OCI-LY1 (cell line): ENCODE results near the gene EDEM1.

Source experiments
- H2AFZ ChIP-seq: fragments of 200-600 bp; sonication (generic), shearing (Covaris generic); 2 replicates; pipeline ENCODE4 v1.6.0; 2014; ENCODE audit warnings: antibody characterized with exemption, mild to moderate bottlenecking, low read length
- H3F3A ChIP-seq: fragments of 200-600 bp; sonication (generic), shearing (Covaris generic); 2 replicates; pipeline ENCODE4 v1.6.0; 2014; ENCODE audit warnings: mild to moderate bottlenecking, antibody characterized with exemption, low read length, moderate library complexity; ENCODE audit not compliant: insufficient read depth
- H3K27ac ChIP-seq: fragments of 200-600 bp; sonication (generic); 2 replicates; pipeline ENCODE4 v1.5.1; 2014; ENCODE audit warnings: low read length, mixed run types, mild to moderate bottlenecking, low read depth; ENCODE audit not compliant: poor library complexity, severe bottlenecking
- H3K27me3 ChIP-seq: fragments of 200-600 bp; sonication (generic); 2 replicates; pipeline ENCODE4 v1.6.0; 2014; ENCODE audit warnings: antibody characterized with exemption, mild to moderate bottlenecking, low read length, moderate library complexity; ENCODE audit not compliant: insufficient read depth
- H3K36me3 ChIP-seq: fragments of 200-600 bp; sonication (generic); 2 replicates; pipeline ENCODE4 v1.6.1; 2014; ENCODE audit warnings: mild to moderate bottlenecking, antibody characterized with exemption, low read length, moderate library complexity, mixed read lengths; ENCODE audit not compliant: insufficient read depth
- H3K4me1 ChIP-seq: fragments of 200-600 bp; sonication (generic); 2 replicates; pipeline ENCODE4 v1.5.1; 2014; ENCODE audit warnings: mild to moderate bottlenecking, low read length, moderate library complexity; ENCODE audit not compliant: insufficient read depth, severe bottlenecking
- H3K4me2 ChIP-seq: fragments of 200-600 bp; sonication (generic), shearing (Covaris generic); 2 replicates; pipeline ENCODE4 v1.6.1; 2014; ENCODE audit warnings: low read length
- H3K4me3 ChIP-seq: fragments of 200-600 bp; sonication (generic); 2 replicates; pipeline ENCODE4 v1.5.1; 2014; ENCODE audit warnings: low read length, low read depth, mild to moderate bottlenecking, mixed read lengths; ENCODE audit not compliant: poor library complexity, severe bottlenecking
- H3K79me2 ChIP-seq: fragments of 200-600 bp; shearing (Covaris generic); 2 replicates; pipeline ENCODE4 v1.6.1; 2016; ENCODE audit warnings: mixed run types, low read length, mixed read lengths; ENCODE audit not compliant: insufficient read depth
- H3K9ac ChIP-seq: fragments of 200-600 bp; sonication (generic), shearing (Covaris generic); 2 replicates; pipeline ENCODE4 v1.6.1; 2014; ENCODE audit warnings: mild to moderate bottlenecking, low read length, mixed read lengths
- H3K9me2 ChIP-seq: fragments of 200-600 bp; sonication (generic), shearing (Covaris generic); 2 replicates; pipeline ENCODE4 v1.6.1; 2014; ENCODE audit warnings: low read depth, mild to moderate bottlenecking, low read length, mixed read lengths
- H3K9me3 ChIP-seq: fragments of 200-600 bp; shearing (Covaris generic); 2 replicates; pipeline ENCODE4 v1.6.1; 2014; ENCODE audit warnings: low read length, mixed read lengths
- H4K20me1 ChIP-seq: fragments of 200-600 bp; sonication (generic), shearing (Covaris generic); 2 replicates; pipeline ENCODE4 v1.6.0; 2016; ENCODE audit warnings: mild to moderate bottlenecking, low read length; ENCODE audit not compliant: insufficient read depth
- EZH2 ChIP-seq: fragments of 200-600 bp; sonication (generic), shearing (Covaris generic); IDR thresholded peaks from 2 replicates; pipeline ENCODE4 v1.8.0; 2017; ENCODE audit warnings: borderline replicate concordance, mixed run types, mild to moderate bottlenecking, antibody characterized with exemption, low read length, moderate library complexity, mixed read lengths
- TF ChIP-seq, protein P1 (sequence below): fragments of 200-600 bp; sonication (generic), shearing (Covaris generic); IDR thresholded peaks from 2 replicates; pipeline ENCODE4 v1.5.1; 2017; ENCODE audit warnings: mild to moderate bottlenecking, antibody characterized with exemption, low read length, moderate library complexity, mixed read lengths

The EDEM1 gene

DNA sequence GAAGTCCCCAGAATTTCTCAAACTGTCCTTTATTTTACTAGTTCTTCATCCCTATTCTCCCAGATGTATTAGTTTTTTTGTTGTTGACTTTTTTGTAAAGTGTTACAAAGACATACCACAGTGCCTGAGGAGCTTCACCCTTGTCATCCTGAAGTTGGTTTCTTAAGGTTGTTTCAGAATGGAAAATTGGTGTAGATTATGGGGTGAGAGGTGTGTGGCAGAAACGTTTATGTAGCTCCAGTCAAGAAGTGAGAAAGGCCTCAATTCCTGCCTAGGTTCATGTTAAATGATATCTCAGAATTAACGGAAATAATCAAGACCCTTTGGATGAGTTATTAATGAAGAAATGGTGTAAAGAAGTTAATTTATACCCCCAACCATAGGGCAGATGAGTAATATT lies 6.8 kb downstream of the EDEM1 start:
- Histone ChIP-seq H3K27me3 (no peaks in the 10 kb centered on the region), H3F3A (peaks cover 11% of the 10 kb centered on the region), H3K4me2 (peak overlapping the region; percentile 48; the same call in 1 of the 2 replicates), H3K9ac (peak overlapping the region; percentile 16; the same call in 1 of the 2 replicates), H3K4me3 (peak overlapping the region; percentile 10), H4K20me1 (no peaks in the 10 kb centered on the region), H3K9me3 (no peaks in the 10 kb centered on the region), H3K9me2 (no peaks in the 10 kb centered on the region), H2AFZ (no peak overlapping the region), H3K79me2 (peaks cover 69% of the 10 kb centered on the region), H3K36me3 (peaks cover 38% of the 10 kb centered on the region; the same call in 1 of the 2 replicates), H3K27ac (peak overlapping the region; percentile 94), H3K4me1 (peaks cover 92% of the 10 kb centered on the region)
- TF ChIP-seq, protein P1, sequence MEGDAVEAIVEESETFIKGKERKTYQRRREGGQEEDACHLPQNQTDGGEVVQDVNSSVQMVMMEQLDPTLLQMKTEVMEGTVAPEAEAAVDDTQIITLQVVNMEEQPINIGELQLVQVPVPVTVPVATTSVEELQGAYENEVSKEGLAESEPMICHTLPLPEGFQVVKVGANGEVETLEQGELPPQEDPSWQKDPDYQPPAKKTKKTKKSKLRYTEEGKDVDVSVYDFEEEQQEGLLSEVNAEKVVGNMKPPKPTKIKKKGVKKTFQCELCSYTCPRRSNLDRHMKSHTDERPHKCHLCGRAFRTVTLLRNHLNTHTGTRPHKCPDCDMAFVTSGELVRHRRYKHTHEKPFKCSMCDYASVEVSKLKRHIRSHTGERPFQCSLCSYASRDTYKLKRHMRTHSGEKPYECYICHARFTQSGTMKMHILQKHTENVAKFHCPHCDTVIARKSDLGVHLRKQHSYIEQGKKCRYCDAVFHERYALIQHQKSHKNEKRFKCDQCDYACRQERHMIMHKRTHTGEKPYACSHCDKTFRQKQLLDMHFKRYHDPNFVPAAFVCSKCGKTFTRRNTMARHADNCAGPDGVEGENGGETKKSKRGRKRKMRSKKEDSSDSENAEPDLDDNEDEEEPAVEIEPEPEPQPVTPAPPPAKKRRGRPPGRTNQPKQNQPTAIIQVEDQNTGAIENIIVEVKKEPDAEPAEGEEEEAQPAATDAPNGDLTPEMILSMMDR = no peak
- no peak for TF ChIP-seq EZH2

DNA sequence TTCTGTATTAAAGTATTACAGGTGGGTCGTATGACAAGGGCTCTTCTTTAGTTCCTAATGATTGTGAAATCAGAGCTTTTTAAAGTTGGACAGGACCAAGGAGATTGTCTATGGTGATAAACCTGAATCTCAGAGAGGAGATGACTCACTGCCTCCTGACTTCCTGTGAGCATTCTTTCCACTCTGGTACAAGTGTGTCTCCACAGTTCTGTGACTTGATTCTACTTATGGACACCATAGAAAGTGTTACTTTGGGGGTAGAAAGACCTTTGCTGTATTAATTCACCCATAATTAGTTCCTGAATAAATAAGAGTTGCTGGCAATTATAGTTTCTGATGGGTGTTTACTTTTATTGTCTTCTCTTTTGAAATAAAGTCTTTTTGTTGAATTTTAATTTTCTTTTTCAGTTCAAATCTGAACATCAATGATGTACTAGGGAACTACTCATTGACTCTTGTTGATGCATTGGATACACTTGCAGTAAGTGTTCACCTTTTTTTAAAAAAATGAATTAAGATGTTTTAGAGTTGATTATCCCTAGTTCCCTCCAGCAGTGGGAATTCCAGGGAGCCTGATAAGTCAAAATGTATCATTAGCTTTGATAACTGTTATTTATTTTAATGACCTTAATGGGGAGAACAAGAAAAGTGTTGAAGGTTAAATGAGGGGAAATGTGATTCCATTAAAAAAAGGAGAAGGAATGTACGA lies 7.4 kb downstream of the EDEM1 start:
- H3K9ac ChIP-seq = peak overlapping the region; percentile 16; the same call in 1 of the 2 replicates
- H3K4me2 ChIP-seq = peak overlapping the region; percentile 48; the same call in 1 of the 2 replicates
- H3K9me2 ChIP-seq = no peaks in the 10 kb centered on the region
- peaks cover 44% of the 10 kb centered on the region; the same call in 1 of the 2 replicates for H3K36me3 ChIP-seq
- peaks cover 63% of the 10 kb centered on the region for H3K79me2 ChIP-seq
- H2AFZ ChIP-seq = no peak overlapping the region
- H3K4me3 ChIP-seq = peak overlapping the region; percentile 10
- peaks cover 11% of the 10 kb centered on the region for H3F3A ChIP-seq
- H3K4me1 ChIP-seq = peaks cover 95% of the 10 kb centered on the region
- TF ChIP-seq, protein P1 = no peak
- TF ChIP-seq EZH2 = no peak
- no peaks in the 10 kb centered on the region for H3K27me3 ChIP-seq
- peak overlapping the region; percentile 94 for H3K27ac ChIP-seq
- H4K20me1 ChIP-seq = no peaks in the 10 kb centered on the region
- no peaks in the 10 kb centered on the region for H3K9me3 ChIP-seq

DNA sequence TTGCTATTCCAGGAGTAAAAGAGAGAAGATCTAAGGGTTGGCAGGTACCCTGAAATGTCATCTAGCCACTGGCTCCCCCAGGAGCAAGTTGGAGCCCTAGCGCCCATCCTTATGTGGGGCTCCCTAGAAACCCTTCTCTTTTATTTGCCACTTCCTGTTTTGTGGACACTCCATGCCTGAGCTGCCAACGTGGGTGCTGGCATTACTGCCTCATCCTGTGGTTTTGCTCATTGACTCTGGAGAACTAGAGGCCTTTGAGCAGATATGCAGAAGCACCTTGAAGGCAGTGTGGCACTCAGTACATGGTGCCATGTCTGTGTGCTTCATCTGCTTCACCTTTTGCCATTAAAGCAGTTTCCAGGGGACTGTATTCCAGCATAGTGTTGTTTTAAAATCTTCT lies 8.1 kb downstream of the EDEM1 start:
- Histone ChIP-seq H2AFZ (no peak overlapping the region), H3K9me2 (no peaks in the 10 kb centered on the region), H3K36me3 (peaks cover 51% of the 10 kb centered on the region; the same call in 1 of the 2 replicates), H4K20me1 (no peaks in the 10 kb centered on the region), H3K27me3 (no peaks in the 10 kb centered on the region), H3K9me3 (no peaks in the 10 kb centered on the region), H3K4me1 (peaks cover 89% of the 10 kb centered on the region), H3K79me2 (peaks cover 56% of the 10 kb centered on the region), H3F3A (peaks cover 11% of the 10 kb centered on the region), H3K27ac (peak overlapping the region; percentile 94), H3K9ac (0 out of 2 replicates have a peak overlapping the region, but pooled peaks have one; percentile 6), H3K4me2 (peak overlapping the region; percentile 48), H3K4me3 (no peak overlapping the region)
- TF ChIP-seq EZH2 = no peak
- TF ChIP-seq, protein P1 = no peak
